ENCODE data around the gene HOTAIR.
A peak's percentile ranks its signal among the peaks of the same experiment; 100 is the strongest.

The HOTAIR gene

GRCh38 chr12:54007538-54008259, 32.9 kb upstream of the HOTAIR start:
- no peak for TF ChIP-seq CTCF (IDR thresholded peaks at IDR 0.05; ENCODE audit: unreplicated experiment in 3 of 3)
- peaks cover 51% of the 10 kb centered on the region for H3K27me3 Mint-ChIP-seq (ENCODE audit: low read depth)
- peaks cover 81% of the 10 kb centered on the region for H3K4me1 Mint-ChIP-seq
- H3K36me3 Mint-ChIP-seq (ENCODE audit: low read depth): peaks cover 19% of the 10 kb centered on the region
- H3K9me3 Mint-ChIP-seq: no peaks in the 10 kb centered on the region
- peak overlapping the region; percentile 95 to 99 (median 96) for H3K4me3 Mint-ChIP-seq
- H3K27ac Mint-ChIP-seq: peak overlapping the region; percentile 91 to 100 (median 95)

GRCh38 chr12:54006559-54007220, 31.9 kb upstream of the HOTAIR start:
- Mint-ChIP-seq H3K27ac (peak overlapping the region; percentile 95 to 100 (median 100)), H3K4me1 (peaks cover 81% of the 10 kb centered on the region), H3K9me3 (no peaks in the 10 kb centered on the region), H3K36me3 (ENCODE audit: low read depth) (peaks cover 28% of the 10 kb centered on the region), H3K27me3 (ENCODE audit: low read depth) (peaks cover 58% of the 10 kb centered on the region), H3K4me3 (peak overlapping the region; percentile 95 to 99 (median 96))
- TF ChIP-seq CTCF (IDR thresholded peaks at IDR 0.05; ENCODE audit: unreplicated experiment in 3 of 3): no peak

GRCh38 chr12:54005853-54006558, 31.3 kb upstream of the HOTAIR start:
- peaks cover 77% of the 10 kb centered on the region for H3K4me1 Mint-ChIP-seq
- TF ChIP-seq CTCF (IDR thresholded peaks at IDR 0.05; ENCODE audit: unreplicated experiment in 3 of 3): peak; percentile 94 to 96 (median 95)
- H3K36me3 Mint-ChIP-seq (ENCODE audit: low read depth): peaks cover 28% of the 10 kb centered on the region
- H3K27me3 Mint-ChIP-seq (ENCODE audit: low read depth): peaks cover 55% of the 10 kb centered on the region
- H3K9me3 Mint-ChIP-seq: no peaks in the 10 kb centered on the region
- H3K4me3 Mint-ChIP-seq: peak overlapping the region; percentile 95 to 99 (median 96)
- peak overlapping the region; percentile 95 to 100 (median 100) for H3K27ac Mint-ChIP-seq

GRCh38 chr12:54005531-54005852, 30.7 kb upstream of the HOTAIR start:
- Mint-ChIP-seq H3K9me3 (no peaks in the 10 kb centered on the region), H3K36me3 (ENCODE audit: low read depth) (peaks cover 28% of the 10 kb centered on the region), H3K4me1 (peaks cover 73% of the 10 kb centered on the region), H3K27me3 (ENCODE audit: low read depth) (peaks cover 53% of the 10 kb centered on the region), H3K4me3 (peak overlapping the region; percentile 95 to 99 (median 96)), H3K27ac (peak overlapping the region; percentile 95 to 100 (median 100))
- no peak for TF ChIP-seq CTCF (IDR thresholded peaks at IDR 0.05; ENCODE audit: unreplicated experiment in 3 of 3)

- Mint-ChIP-seq H3K27ac (peak overlapping the region; percentile 95 to 100 (median 100)), H3K4me3 (peak overlapping the region; percentile 95 to 99 (median 96))
- TF ChIP-seq CTCF (IDR thresholded peaks at IDR 0.05; ENCODE audit: unreplicated experiment in 3 of 3): no peak
These were observed 30.2 kb upstream of the HOTAIR start for GRCh38 chr12:54004841-54005530.

More at GRCh38 chr12:54004841-54005530, 30.2 kb upstream of the HOTAIR start:
- H3K27me3 Mint-ChIP-seq (ENCODE audit: low read depth): peaks cover 48% of the 10 kb centered on the region
- peaks cover 28% of the 10 kb centered on the region for H3K36me3 Mint-ChIP-seq (ENCODE audit: low read depth)
- H3K9me3 Mint-ChIP-seq: no peaks in the 10 kb centered on the region
- H3K4me1 Mint-ChIP-seq: peaks cover 69% of the 10 kb centered on the region
